K562 (cell line): Measurements from ENCODE around the gene DRGX. TPM values are rescaled to one million over a fixed set of nuclear protein-coding genes. Genes with fewer than 3 reads are reported as not detected.
A peak's percentile ranks its signal among the peaks of the same experiment; 100 is the strongest.

Experiments
- ATAC-seq: fragments of 200-7000 bp; cut with Tn5 transposase; 3 replicates; pipeline ENCODE4 v1.9.1; 2020; ENCODE audit warnings: moderate library complexity
- BruUV-seq: library from RNA; stranded (reverse); fragments of 400-500 nt; replicated peaks from 2 replicates; lab custom pipeline; 2021; lab: Mats Ljungman, UMichigan
- CTCF ChIA-PET: fragments of 300-600 bp; formaldehyde crosslinking; extraction: SDS; loops from one replicate; lab custom pipeline; 2021; ENCODE audit warnings: low intra/inter-chr PET ratio; lab: Yijun Ruan, JAX
- POLR2A ChIA-PET: fragments of 300-600, 350-650 bp; sonication (Branson Sonifier 250); formaldehyde crosslinking; extraction: SDS; loops from one replicate; lab custom pipeline; 2021; ENCODE audit warnings: antibody characterized with exemption, inconsistent platforms; lab: Yijun Ruan, JAX
- DNase-seq, 4 experiments: peaks; one replicate each; pipeline versions ENCODE4 v3.0.0 to v3.0.0-alpha.2; 2011 to 2018; ENCODE audit warnings: low spot score in 3 of 4, mixed read lengths in 3 of 4; ENCODE audit errors: extremely low read depth in 1 of 4
- FAIRE-seq: peaks from 2 replicates; lab custom pipeline; 2011; peaks lifted over from hg19 to GRCh38; lab: Jason Lieb, UNC
- H2AFZ ChIP-seq: 2 replicates; pipeline ENCODE4 v1.6.0; 2011; ENCODE audit warnings: low read depth, low read length, control low read depth, inconsistent platforms
- H3K27ac ChIP-seq: fragments of 200-600 bp; 3 replicates; pipeline ENCODE4 v1.8.0; 2011; ENCODE audit warnings: low read depth, mild to moderate bottlenecking, control low read depth, inconsistent platforms, low read length, moderate library complexity, mixed read lengths; ENCODE audit errors: extremely low read depth
- H3K27me3 ChIP-seq, 2 experiments: fragments of 300-600 bp in 1 of 2; 2 replicates in 1 of 2; 3 replicates in 1 of 2; pipeline versions ENCODE4 v1.6.0 to v1.8.0; 2011; ENCODE audit warnings: inconsistent platforms in 2 of 2, low read length in 2 of 2, mild to moderate bottlenecking in 1 of 2, mixed read lengths in 1 of 2, moderate library complexity in 1 of 2; ENCODE audit not compliant: control insufficient read depth in 2 of 2, insufficient read depth in 2 of 2
- H3K36me3 ChIP-seq: fragments of 300-600 bp; 3 replicates; pipeline ENCODE4 v1.8.0; 2011; ENCODE audit warnings: mild to moderate bottlenecking, low read length, inconsistent platforms; ENCODE audit not compliant: control insufficient read depth, insufficient read depth
- H3K4me1 ChIP-seq, 2 experiments: fragments of 200-600 bp in 1 of 2; replicated peaks in 1 of 2; 2 replicates in 1 of 2; 3 replicates in 1 of 2; pipeline versions ENCODE4 v1.5.1 to v1.8.0; 2011; ENCODE audit warnings: inconsistent platforms in 2 of 2, low read length in 2 of 2, mild to moderate bottlenecking in 1 of 2, mixed read lengths in 1 of 2, moderate library complexity in 1 of 2; ENCODE audit not compliant: control insufficient read depth in 2 of 2, insufficient read depth in 2 of 2
- H3K4me2 ChIP-seq: 2 replicates; pipeline ENCODE4 v1.6.1; 2011; ENCODE audit warnings: low read length, control low read depth, inconsistent platforms, mixed read lengths; ENCODE audit not compliant: insufficient read depth
- H3K4me3 ChIP-seq: fragments of 200-600 bp; sonication (generic), shearing (Covaris generic); 2 replicates; pipeline ENCODE4 v1.5.1; 2016; ENCODE audit warnings: control low read depth, inconsistent platforms
- H3K79me2 ChIP-seq: fragments of 200-600 bp; 3 replicates; pipeline ENCODE4 v1.8.0; 2011; ENCODE audit warnings: low read length, inconsistent platforms; ENCODE audit not compliant: control insufficient read depth, insufficient read depth
- H3K9ac ChIP-seq, 2 experiments: 2 replicates each; pipeline versions ENCODE4 v1.6.0 to v1.6.1; 2011; ENCODE audit warnings: low read depth in 2 of 2, low read length in 2 of 2, control low read depth in 1 of 2, inconsistent platforms in 1 of 2, mild to moderate bottlenecking in 1 of 2, mixed read lengths in 1 of 2; ENCODE audit not compliant: insufficient read depth in 1 of 2
- H3K9me1 ChIP-seq: one replicate; pipeline ENCODE4 v1.6.0; 2011; ENCODE audit warnings: inconsistent platforms, mild to moderate bottlenecking, low read length, moderate library complexity; ENCODE audit not compliant: control insufficient read depth, insufficient read depth
- H3K9me3 ChIP-seq: replicated peaks from 2 replicates; pipeline ENCODE4 v1.5.1; 2011; ENCODE audit warnings: low read depth, low read length, inconsistent platforms; ENCODE audit not compliant: control insufficient read depth, insufficient read depth
- H4K20me1 ChIP-seq: replicated peaks from 2 replicates; pipeline ENCODE4 v1.6.1; 2011; ENCODE audit warnings: low read length, inconsistent platforms, mixed read lengths; ENCODE audit not compliant: control insufficient read depth, insufficient read depth
- ATF2 ChIP-seq: sonication (generic); formaldehyde crosslinking; IDR thresholded peaks from 2 replicates; pipeline ENCODE4 v1.8.1; 2022; ENCODE audit warnings: missing genetic modification reagents
- HBP1 ChIP-seq: fragments of 450-650 bp; formaldehyde crosslinking; IDR thresholded peaks from 2 replicates; pipeline ENCODE4 v1.4.0; 2022; ENCODE audit warnings: missing genetic modification characterization
- ZBTB26 ChIP-seq: fragments of 450-650 bp; formaldehyde crosslinking; IDR thresholded peaks from 2 replicates; pipeline ENCODE4 v1.4.0; 2022; ENCODE audit warnings: missing genetic modification characterization
- ZNF512 ChIP-seq: IDR thresholded peaks from 2 replicates; pipeline ENCODE4 v1.6.1; 2016; ENCODE audit warnings: missing genetic modification characterization, missing compliant biosample characterization
- WGBS: fragments of 100-300 bp; shearing (Covaris generic); methylation state at CpG from one replicate; pipeline ENCODE4 v1.1.6; 2016; ENCODE audit warnings: low coverage, mixed read lengths; ENCODE audit not compliant: insufficient coverage; ENCODE audit errors: missing lambda C conversion rate; 5-methylcytosine and 5-hydroxymethylcytosine counted together
- in situ Hi-C: fragments of 300-500 bp; cut with MboI; formaldehyde crosslinking; loops from 4 replicates; pipeline ENCODE4 v1.15.0; 2018; ENCODE audit warnings: inconsistent platforms, mixed read lengths
- intact Hi-C: fragments of 100-400 bp; cut with micrococcal nuclease; formaldehyde crosslinking; loops from 2 replicates; pipeline ENCODE4 v1.14.2; 2022
- polyA plus RNA-seq, 8 experiments: library from polyadenylated mRNA; depleted of rRNA in 4 of 8; stranded (reverse) in 5 of 8; unstranded in 3 of 8; fragments of >200 nt; fragmentation: Nextera tagmentation in 2 of 8; fragmentation: Illumina TruSeq in 1 of 8; extraction: Ambion mirVana in 2 of 8; extraction: Trizol in 1 of 8; gene quantifications; 2 replicates each; pipeline versions ENCODE4 v1.2.1 to v1.2.3, GENCODE V29; 2011 to 2014; ENCODE audit warnings: inconsistent platforms in 1 of 8, missing spikeins in 1 of 8
- total RNA-seq, 7 experiments: library from RNA; depleted of rRNA in 6 of 7; stranded (reverse); fragments of >200 nt in 6 of 7; fragmentation: Illumina TruSeq in 2 of 7; extraction: Trizol in 2 of 7; gene quantifications; 2 replicates each; pipeline versions ENCODE4 v1.2.1 to v1.2.3, GENCODE V29; 2011 to 2021; ENCODE audit warnings: low replicate concordance in 1 of 7

DRGX gene
- total and polyA plus RNA-seq, 9 of the 15 experiments (the other 6 are each of a cell fraction or from before 2014, with no cell fraction given), result not detected

GRCh38 chr10:49403363-49403762, 7.5 kb upstream of the DRGX start:
- no peak overlapping the region for H3K4me2 ChIP-seq
- TF ChIP-seq ATF2 (CRISPR knock-in tag) (no peak), ZBTB26 (0 out of 2 replicates have a peak, but pooled peaks have one; percentile 9), ZNF512 (tag) (peak; percentile 87), HBP1 (CRISPR knock-in tag) (peak; percentile 68; the same call in 1 of the 2 replicates)
- peaks cover 28 to 40% of the 10 kb centered on the region in 2 experiments for H3K27me3 ChIP-seq
- H3K4me3 ChIP-seq, result no peak overlapping the region
- H3K9ac ChIP-seq, result no peak overlapping the region
- no peak for ATAC-seq
- 3% methylated on average over 3 of the region's 3 CpGs for WGBS
- POLR2A ChIA-PET, result no interaction called here
- no peaks in the 10 kb centered on the region for H3K79me2 ChIP-seq
- no TSS peak for BruUV-seq
- H3K9me1 ChIP-seq, result no peaks in the 10 kb centered on the region
- no peaks in the 10 kb centered on the region for H3K36me3 ChIP-seq
- in situ Hi-C loops, result no loop called here
- H3K9me3 ChIP-seq, result no peaks in the 10 kb centered on the region
- H4K20me1 ChIP-seq, result peaks cover 4% of the 10 kb centered on the region; the same call in 1 of the 2 replicates
- DNase-seq, result no peak
- intact Hi-C loops, result no loop called here
- FAIRE-seq, result no peak
- H2AFZ ChIP-seq, result no peak overlapping the region
- no peak overlapping the region for H3K27ac ChIP-seq
- CTCF ChIA-PET, result no interaction called here
- H3K4me1 ChIP-seq, result peaks cover 0 to 1% of the 10 kb centered on the region in 2 experiments; a peak in 2 of 5 replicates
